Fibroblast of villous mesenchyme (primary cell): ENCODE data around the gene TMEM97. TPM values are rescaled to one million over a fixed set of nuclear protein-coding genes. Genes with fewer than 3 reads are reported as not detected.

ENCODE experiments used
- DNase-seq: peaks from one replicate; pipeline ENCODE4 v3.0.0-alpha.2; 2010; ENCODE audit warnings: low read depth
- H3K4me3 ChIP-seq: 2 replicates; pipeline ENCODE4 v1.5.1; 2011; ENCODE audit warnings: low read depth, mild to moderate bottlenecking, low read length
- total RNA-seq: library from RNA; depleted of rRNA; stranded (reverse); fragments of >200 nt; gene quantifications from 2 replicates; pipeline ENCODE4 v1.2.3, GENCODE V29; 2012
- TF ChIP-seq, protein P1 (sequence below): IDR thresholded peaks from 2 replicates; pipeline ENCODE4 v1.5.1; 2012; ENCODE audit warnings: low read depth, mild to moderate bottlenecking, low read length; ENCODE audit not compliant: insufficient read depth

TMEM97 gene
- total RNA-seq, 1 donor = 47.1 TPM

DNA sequence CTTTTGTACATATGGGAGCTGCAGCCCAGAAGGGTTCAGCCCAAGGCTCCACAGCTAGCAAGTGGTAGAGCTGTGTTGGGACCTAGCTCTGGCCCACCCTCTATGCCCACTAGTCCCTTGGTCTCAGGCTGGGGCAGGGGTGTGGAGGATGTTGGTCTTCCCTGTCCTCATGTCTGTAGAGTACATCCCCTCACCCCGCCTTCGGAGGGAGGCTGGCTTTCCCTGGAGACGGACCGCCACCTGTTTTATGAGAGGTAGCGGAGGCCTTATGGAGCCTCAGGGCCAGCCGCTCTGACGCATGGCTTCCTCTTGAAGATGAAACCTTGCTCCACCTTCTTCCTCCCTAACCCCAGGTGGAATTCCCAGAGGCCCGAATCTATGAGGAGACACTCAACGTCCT lies 25.0 kb downstream of the TMEM97 start:
- DNase-seq = no peak
- TF ChIP-seq, protein P1, sequence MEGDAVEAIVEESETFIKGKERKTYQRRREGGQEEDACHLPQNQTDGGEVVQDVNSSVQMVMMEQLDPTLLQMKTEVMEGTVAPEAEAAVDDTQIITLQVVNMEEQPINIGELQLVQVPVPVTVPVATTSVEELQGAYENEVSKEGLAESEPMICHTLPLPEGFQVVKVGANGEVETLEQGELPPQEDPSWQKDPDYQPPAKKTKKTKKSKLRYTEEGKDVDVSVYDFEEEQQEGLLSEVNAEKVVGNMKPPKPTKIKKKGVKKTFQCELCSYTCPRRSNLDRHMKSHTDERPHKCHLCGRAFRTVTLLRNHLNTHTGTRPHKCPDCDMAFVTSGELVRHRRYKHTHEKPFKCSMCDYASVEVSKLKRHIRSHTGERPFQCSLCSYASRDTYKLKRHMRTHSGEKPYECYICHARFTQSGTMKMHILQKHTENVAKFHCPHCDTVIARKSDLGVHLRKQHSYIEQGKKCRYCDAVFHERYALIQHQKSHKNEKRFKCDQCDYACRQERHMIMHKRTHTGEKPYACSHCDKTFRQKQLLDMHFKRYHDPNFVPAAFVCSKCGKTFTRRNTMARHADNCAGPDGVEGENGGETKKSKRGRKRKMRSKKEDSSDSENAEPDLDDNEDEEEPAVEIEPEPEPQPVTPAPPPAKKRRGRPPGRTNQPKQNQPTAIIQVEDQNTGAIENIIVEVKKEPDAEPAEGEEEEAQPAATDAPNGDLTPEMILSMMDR = no peak
- H3K4me3 ChIP-seq = no peak overlapping the region

DNA sequence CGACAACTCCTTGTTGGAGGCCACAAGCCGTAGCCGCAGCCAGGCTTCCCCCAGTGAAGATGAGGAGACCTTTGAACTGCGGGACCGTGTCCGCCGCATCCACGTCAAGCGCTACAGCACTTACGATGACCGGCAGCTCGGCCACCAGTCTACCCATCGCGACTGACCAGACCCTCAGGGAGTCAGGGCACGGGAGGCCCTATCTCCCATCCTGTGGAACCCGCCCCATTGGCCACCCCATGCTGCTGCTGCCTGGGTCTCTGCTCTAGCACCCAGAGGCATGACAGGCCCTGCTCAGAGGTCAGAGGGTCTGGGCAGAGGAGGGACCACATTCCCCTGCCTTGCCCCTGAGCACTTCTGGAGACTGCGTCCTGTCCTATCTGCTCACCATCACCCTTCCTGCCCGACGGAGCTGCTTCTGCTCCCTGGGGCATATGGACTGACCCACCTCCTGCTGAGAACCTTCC lies 25.5 kb downstream of the TMEM97 start:
- TF ChIP-seq, protein P1 = no peak
- no peak overlapping the region for H3K4me3 ChIP-seq
- DNase-seq = no peak

DNA sequence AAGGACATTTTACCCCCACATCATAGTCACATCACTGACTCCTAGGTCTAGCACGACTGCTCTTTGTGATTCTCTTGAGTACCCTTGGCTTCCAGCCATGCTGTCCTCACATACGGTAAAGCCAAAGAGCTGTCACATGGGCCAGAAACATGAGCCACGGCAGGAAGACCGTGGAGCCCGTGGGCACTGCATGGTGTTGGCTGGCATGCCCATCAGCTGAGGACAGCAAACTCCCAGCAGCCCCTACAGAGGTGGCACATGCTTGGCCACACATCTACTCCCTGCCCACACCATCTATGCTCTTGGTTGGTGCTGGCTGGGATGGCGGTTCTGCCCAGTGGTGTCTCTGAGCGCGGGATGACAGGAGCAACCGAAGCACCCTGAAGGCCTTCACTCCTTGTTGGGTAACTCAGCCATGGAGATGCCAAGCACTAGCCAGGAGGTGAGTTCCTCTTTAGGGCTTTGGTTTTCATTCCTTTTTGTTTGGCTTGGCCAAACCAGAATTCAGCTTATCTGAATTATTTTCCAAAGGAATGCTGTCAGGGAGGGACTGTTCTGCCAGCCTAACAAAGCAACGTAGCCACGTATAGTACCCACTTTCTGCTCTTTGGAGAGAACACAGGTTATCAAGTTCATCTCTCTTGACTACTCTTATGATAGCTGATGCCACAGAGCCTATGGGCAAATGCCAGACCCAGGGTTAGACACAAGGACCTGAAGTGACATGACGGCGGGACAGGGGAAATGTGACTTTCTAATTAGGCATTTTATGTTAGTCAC lies 26.6 kb downstream of the TMEM97 start:
- DNase-seq = no peak
- TF ChIP-seq, protein P1 = no peak

DNA sequence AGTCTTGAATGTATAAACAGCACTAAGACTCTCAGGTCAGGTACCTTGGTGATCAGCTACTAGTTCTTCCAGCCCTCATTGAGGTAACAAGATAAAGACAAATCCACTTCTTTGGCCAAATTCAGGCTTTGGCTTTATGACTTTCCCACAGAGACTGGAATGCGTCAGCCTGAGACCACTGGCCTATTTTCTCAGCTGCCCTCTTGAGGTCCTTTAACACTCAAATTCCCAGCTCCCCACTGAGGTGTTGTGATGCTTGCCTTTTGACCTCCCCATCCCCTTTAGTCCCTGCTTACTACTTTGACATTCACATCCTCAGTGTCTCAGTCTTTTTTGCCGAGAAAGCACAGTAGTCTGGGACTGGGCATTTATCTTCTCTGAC lies 27.2 kb downstream of the TMEM97 start:
- TF ChIP-seq, protein P1 = no peak
- no peak overlapping the region for H3K4me3 ChIP-seq
- peak; percentile 42 for DNase-seq

More for the DNA sequence above, 26.6 kb downstream of the TMEM97 start:
- H3K4me3 ChIP-seq = no peak overlapping the region

DNA sequence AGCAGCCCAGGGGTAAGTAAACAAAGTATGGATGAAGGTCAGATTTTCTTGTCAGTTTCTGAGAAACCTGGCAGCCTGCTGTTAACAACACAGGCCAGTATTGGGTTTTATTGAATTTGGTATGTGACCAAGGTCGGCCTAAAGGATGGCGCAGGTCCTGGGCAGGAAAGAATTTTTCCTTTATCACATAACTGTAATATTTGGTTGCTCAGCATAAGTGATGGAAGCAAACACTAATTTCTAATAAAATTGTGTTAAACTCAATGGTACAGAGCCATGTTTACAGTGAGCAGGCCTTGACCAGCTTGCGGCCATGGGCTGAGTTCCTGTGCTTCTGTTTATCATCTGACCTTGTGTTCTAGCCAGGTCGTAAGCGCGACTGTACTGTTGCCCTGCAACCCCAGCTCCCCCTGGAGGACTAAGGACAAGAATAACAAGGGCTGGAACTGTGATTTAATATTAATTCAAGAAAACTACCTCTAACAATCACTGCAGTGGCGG lies 27.8 kb downstream of the TMEM97 start:
- TF ChIP-seq, protein P1 = peak; percentile 63
- H3K4me3 ChIP-seq = no peak overlapping the region
- DNase-seq = peak; percentile 89

DNA sequence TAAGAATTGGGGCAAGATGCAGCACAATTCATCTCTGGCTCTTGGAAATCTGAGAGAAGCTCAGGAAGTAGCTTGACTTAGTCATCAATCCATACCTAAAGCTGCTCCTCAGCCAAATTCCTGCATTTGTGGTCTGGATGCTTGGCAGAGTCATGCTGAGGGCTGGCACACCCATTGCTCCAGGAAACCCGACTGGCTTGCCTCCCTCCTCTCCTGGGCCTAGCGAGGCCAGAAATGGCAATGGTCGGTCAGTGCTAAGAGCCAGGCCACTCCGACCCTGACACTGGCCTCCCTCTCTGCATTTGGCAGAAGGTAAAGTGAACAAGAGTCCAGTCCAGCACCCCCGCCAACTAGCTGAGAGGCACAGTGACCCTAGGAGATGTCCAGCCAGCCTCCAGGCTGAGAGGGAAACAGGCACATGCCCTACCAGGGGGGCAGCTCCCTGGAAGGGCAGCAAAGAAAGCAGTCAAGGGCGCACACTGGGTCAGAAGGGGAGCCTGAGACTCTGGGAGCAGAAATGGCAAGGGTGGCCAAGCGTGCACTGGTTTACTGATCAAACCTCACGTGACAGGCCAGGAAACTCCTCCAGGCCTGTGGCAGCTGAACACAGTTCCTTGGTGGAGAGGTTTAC lies 28.4 kb downstream of the TMEM97 start:
- TF ChIP-seq, protein P1 = no peak
- no peak overlapping the region for H3K4me3 ChIP-seq
- DNase-seq = no peak
